HG03066 (cell line): ENCODE results near the gene TAF11L4.
"Not testable (repeated sequence)": the region's sequence is repeated elsewhere in the genome, so short reads cannot be mapped to it uniquely, and the experiment has no call there.

Source experiments
- ATAC-seq: cut with Tn5 transposase; IDR thresholded peaks from one replicate; pipeline ENCODE4 v1.9.1; 2021; ENCODE audit warnings: low read depth; ENCODE audit not compliant: unreplicated experiment

Gene TAF11L4

DNA sequence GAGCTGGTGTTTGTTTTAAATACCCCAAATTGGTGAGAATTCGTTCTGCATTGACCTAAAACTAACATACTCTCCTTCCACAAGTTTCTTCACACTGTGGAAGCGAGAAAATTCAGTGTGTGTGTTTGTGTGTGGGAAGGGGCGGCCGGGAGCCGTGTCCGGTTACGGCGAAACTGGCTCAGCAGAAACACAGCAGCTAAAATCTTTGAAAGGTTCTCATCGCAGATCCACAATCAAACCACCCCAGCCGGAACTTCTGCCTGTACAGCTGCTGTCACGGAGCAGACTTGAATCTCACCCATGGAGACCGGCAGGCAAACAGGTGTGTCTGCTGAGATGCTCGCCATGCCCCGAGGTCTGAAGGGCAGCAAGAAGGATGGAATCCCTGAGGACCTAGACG lies at the start of gene TAF11L4:
Gene TAF11L4, plus strand, starts transcription at position 301 of the 400 bp plus-strand sequence.
- ATAC-seq: not testable (repeated sequence)

DNA sequence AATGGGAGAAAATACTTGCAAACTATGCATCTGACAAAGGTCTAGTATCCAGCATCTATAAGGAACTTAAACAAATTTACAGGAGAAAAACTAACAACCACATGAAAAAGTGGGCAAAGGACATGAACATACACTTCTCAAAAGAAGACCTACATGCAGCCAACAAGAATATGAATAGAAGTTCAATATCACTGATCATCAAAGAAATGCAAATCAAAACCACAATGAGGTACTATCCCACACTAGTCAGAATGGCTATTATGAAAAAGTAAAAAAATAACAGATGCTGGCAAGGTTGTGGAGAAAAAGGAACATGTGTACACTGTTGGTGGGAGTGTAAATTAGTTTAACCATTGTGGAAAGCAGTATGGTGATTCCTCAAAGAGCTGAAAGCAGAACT lies 46.5 kb upstream of the TAF11L4 start:
- ATAC-seq: not testable (repeated sequence)

GRCh38 chr5:17477043-17477442 lies 44.6 kb upstream of the TAF11L4 start:
- no peak for ATAC-seq

DNA sequence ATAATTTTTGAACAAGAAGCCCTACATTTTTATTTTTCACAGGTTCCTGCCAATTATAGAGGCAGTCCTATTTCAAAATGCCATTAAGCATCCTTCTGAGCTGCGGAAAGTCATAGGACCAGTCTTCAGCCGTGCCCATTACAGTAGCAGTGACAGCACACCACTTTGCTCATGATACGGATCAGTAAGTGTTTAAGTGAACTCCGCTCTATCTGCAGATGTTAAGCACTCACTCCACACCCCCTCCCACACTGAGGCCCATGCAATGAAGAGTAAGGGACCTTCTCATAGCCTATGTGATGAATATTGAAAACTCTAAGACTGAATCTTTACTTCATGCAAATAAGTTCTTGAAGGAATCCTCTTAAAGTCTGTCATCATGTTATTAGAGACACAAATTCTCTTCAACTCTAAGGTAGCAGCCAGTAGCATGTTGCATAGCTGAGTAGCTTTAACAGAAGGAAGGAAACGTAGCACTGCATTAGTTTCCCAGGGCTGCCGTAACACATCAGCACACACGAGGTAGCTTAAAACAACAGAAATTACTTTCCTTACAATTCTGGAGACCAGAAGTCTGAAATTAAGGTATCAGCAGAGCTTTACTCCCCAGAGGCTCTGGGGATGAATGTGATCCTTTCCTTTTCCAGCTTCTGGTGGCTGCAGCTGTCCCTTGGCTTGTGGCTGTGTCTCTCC lies 43.9 kb upstream of the TAF11L4 start:
- ATAC-seq: no peak

GRCh38 chr5:17481378-17481777 lies 40.2 kb upstream of the TAF11L4 start:
- ATAC-seq: no peak

- no peak for ATAC-seq
These were observed 38.8 kb upstream of the TAF11L4 start for GRCh38 chr5:17482790-17483189.

DNA sequence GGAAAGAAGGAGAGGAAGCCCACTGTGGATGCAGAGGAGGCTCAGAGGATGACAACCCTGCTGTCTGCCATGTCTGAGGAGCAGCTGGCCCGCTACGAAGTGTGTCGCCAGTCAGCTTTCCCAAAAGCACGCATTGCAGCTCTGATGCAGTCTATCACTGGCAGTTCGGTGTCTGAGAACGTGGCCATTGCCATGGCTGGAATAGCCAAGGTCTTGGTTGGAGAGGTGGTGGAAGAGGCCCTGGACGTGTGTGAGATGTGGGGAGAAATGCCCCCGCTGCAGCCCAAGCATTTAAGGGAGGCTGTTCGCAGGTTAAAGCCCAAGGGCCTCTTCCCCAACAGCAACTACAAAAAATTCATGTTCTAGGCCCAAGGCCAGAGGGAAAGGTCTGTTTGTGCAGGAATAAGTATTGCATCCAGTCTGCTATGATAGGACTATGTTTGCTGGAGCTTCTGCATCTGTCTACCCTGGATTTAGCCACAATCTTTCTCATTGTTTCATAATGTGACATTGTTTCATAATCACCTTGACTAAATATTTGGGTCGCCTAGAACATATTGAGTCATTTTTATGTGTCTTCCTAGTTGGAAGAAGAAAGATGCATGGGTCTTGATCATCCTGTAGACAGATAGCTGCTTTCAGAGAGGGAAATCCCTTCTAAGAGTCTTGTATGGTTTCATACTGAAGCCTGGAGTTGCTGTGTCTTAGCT lies 35.0 kb upstream of the TAF11L4 start:
- not testable (repeated sequence) for ATAC-seq

GRCh38 chr5:17487174-17487512 lies 34.5 kb upstream of the TAF11L4 start:
- no peak for ATAC-seq

GRCh38 chr5:17491257-17491656 lies 30.3 kb upstream of the TAF11L4 start:
- ATAC-seq: not testable (repeated sequence)

DNA sequence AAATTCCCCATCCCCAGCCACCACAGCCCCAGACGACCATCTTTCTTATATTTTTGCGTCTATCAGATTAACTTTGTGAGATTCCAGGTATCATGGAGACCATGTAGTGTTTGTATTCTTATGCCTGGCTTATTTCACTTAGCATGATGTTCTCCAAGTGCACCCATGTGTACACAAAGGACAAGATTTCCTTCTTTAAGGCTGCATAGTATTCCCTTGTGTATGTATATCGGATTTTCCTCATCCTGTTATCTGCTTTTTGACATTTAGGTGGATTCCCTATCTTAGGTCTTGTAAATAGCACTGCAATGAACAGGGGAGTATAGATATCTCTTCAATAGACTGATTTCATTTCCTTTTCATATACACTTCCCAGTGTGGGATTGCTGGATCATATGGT lies 28.8 kb upstream of the TAF11L4 start:
- no peak for ATAC-seq

DNA sequence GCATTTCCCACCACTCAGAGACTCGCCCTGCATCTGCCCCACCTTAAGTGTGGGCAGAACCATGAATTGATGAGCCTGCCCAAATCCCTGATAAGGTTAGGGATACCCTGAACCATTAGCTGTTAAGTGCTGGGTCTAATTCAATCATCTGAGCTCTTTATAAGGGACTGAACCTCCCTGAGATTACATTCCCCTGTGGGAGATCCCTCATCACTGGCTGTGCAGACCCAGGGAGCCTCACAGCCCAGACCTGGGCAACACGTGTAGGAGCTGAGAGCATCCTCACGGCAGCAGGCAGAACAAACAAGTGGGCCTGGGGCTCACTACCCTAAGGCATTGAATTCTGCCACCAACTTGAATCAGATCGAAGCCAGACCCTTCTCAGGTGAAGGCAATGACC lies 24.2 kb upstream of the TAF11L4 start:
- no peak for ATAC-seq

- ATAC-seq: not testable (repeated sequence)
These were observed 23.7 kb upstream of the TAF11L4 start, which contains the start of gene TAF11L2 for GRCh38 chr5:17497931-17498330. TAF11L2 (plus strand) TSS chr5:17498231.

DNA sequence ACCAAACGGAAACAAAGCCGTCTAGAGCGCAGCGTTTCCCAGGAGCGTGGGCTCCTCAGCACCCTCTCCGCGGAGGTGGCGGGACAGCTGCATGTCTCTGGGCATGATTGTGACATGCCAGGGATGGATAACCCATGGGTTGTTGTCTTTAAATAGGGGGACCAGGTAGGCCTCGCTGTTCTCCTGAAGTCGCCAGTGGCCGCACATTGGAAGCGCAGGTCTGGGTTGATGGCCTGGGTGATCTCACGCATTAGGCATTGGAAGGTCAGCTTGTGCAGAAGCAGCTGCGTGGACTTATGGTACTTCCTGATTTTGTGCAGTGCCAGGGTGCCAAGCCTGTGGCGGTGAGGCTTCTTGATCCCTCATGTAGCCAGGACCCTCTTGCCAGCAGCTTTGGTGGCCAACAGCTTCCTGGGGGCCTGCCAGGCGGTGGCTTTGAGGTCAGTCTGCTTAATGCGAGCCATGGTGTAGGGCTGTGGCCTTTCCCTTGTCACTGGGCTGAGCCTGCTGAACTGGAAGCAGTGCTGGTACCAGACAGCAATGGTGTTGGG lies 9.8 kb upstream of the TAF11L4 start:
- ATAC-seq: no peak

DNA sequence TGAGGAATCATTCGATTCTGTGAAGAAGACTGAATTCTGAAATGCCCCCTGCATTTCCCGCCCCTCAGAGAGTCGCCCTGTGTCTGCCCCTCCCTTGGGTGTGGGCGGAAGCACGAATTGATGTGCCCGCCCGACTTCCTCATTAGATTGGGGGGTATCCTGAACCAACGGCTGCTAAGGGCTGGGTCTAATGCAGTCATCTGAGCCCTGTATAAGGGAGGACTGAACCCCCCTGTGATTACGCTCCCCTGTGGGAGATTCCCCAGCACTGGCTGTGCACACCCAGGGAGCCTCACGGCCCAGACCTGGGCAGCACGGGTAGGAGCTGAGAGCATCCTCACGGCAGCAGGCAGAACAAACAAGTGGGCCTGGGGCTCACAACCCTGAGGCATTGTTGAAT lies 4.1 kb upstream of the TAF11L4 start:
- not testable (repeated sequence) for ATAC-seq

GRCh38 chr5:17518067-17518466 lies 3.5 kb upstream of the TAF11L4 start, which contains the start of gene TAF11L3:
TAF11L3 (plus strand) TSS chr5:17518367.
- not testable (repeated sequence) for ATAC-seq

DNA sequence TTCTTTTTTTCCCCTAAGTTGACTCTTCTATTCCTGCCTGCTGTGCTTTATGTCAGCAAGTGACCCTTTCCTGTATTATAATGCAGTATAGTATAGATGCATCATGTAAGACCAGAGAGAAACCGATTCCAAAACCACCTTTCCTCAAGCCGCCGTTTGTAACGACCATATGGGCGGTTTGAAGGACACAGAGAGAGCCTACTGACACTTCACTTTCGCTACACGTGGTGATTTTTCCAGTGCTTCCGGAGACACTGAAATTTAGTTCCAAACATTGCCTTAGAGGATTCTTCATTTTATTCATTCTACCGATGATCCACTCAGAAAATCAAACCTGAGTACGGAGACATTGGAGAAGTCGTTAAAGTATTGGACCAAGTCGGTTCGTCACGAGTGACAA lies 2.1 kb upstream of the TAF11L4 start:
- not testable (repeated sequence) for ATAC-seq

GRCh38 chr5:17524935-17525334 lies 3.3 kb downstream of the TAF11L4 start, which contains the start of gene TAF11L5:
TAF11L5 (plus strand) TSS chr5:17525235.
- not testable (repeated sequence) for ATAC-seq

- not testable (repeated sequence) for ATAC-seq
These were observed 4.9 kb downstream of the TAF11L4 start for GRCh38 chr5:17526504-17526903.

DNA sequence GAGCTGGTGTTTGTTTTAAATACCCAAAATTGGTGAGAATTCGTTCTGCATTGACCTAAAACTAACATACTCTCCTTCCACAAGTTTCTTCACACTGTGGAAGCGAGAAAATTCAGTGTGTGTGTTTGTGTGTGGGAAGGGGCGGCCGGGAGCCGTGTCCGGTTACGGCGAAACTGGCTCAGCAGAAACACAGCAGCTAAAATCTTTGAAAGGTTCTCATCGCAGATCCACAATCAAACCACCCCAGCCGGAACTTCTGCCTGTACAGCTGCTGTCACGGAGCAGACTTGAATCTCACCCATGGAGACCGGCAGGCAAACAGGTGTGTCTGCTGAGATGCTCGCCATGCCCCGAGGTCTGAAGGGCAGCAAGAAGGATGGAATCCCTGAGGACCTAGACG lies 6.8 kb downstream of the TAF11L4 start, which contains the start of gene TAF11L6:
Gene TAF11L6, plus strand, starts transcription at position 301 of the 400 bp plus-strand sequence.
- ATAC-seq: not testable (repeated sequence)
